Lung (tissue), 12 donors: Measurements from ENCODE around the gene OSMR. TPM values are rescaled to one million over a fixed set of nuclear protein-coding genes. Genes with fewer than 3 reads are reported as not detected.

Experiments
- ATAC-seq: fragments of 200-7000 bp; cut with Tn5 transposase; one replicate; pipeline ENCODE4 v1.9.1; 2020; ENCODE audit warnings: moderate number of reproducible peaks; ENCODE audit not compliant: insufficient read depth, low FRiP score
- DNase-seq, 3 donors: peaks; one replicate each; pipeline ENCODE4 v3.0.0-alpha.2; 2013 to 2017
- H3K27ac ChIP-seq, 2 donors: one replicate each; pipeline ENCODE4 v1.5.1; 2013; ENCODE audit warnings: mild to moderate bottlenecking in 2 of 2, moderate library complexity in 2 of 2, control low read depth in 1 of 2, inconsistent platforms in 1 of 2, low read depth in 1 of 2, low read length in 1 of 2
- H3K27me3 ChIP-seq, 3 donors: one replicate each; pipeline ENCODE4 v1.5.1; 2013; ENCODE audit warnings: low read length in 2 of 3; ENCODE audit not compliant: control insufficient read depth in 3 of 3, insufficient read depth in 3 of 3
- H3K36me3 ChIP-seq, 4 donors: one replicate each; pipeline ENCODE4 v1.5.1; 2013; ENCODE audit warnings: low read length in 4 of 4, mild to moderate bottlenecking in 1 of 4, moderate library complexity in 1 of 4; ENCODE audit not compliant: control insufficient read depth in 4 of 4, insufficient read depth in 4 of 4
- H3K4me1 ChIP-seq, 5 donors: one replicate each; pipeline ENCODE4 v1.5.1; 2013; ENCODE audit warnings: low read length in 5 of 5, mild to moderate bottlenecking in 2 of 5, moderate library complexity in 1 of 5; ENCODE audit not compliant: control insufficient read depth in 5 of 5, insufficient read depth in 5 of 5
- H3K4me3 ChIP-seq: one replicate; pipeline ENCODE4 v1.5.1; 2013; ENCODE audit warnings: mild to moderate bottlenecking, control low read depth, moderate library complexity
- H3K9ac ChIP-seq, 2 donors: one replicate each; pipeline ENCODE4 v1.5.1; 2013; ENCODE audit warnings: low read length in 2 of 2, control low read depth in 1 of 2; ENCODE audit not compliant: insufficient read depth in 1 of 2
- H3K9me3 ChIP-seq, 4 donors: one replicate each; pipeline ENCODE4 v1.5.1; 2013; ENCODE audit warnings: low read length in 3 of 4, mild to moderate bottlenecking in 1 of 4, moderate library complexity in 1 of 4; ENCODE audit not compliant: control insufficient read depth in 4 of 4, insufficient read depth in 3 of 4
- WGBS, 2 donors: extraction: QIAGEN DNeasy Blood & Tissue Kit; methylation state at CpG; one replicate each; pipeline ENCODE4 v1.1.7; 2013; 5-methylcytosine and 5-hydroxymethylcytosine counted together
- polyA plus RNA-seq, 2 donors: library from polyadenylated mRNA; stranded (reverse); fragments of 200-250 nt; gene quantifications; one replicate each; pipeline ENCODE4 v1.2.1, GENCODE V29; 2013
- total RNA-seq, 2 donors: library from RNA; depleted of rRNA in 1 of 2; stranded (reverse); fragments of >200 nt in 1 of 2; gene quantifications; one replicate each; pipeline ENCODE4 v1.2.1, GENCODE V29; 2014 to 2021
- TF ChIP-seq, protein P1 (sequence below): IDR thresholded peaks from 2 replicates; pipeline ENCODE4 v1.5.1; 2012; ENCODE audit warnings: mild to moderate bottlenecking; ENCODE audit errors: control extremely low read depth, extremely low read depth
- donor health status: control.
- donor health status: control.
- donor health status: Bipolar disorder and iron deficiency.
- donor health status: healthy.
- donor health status: DM: yes; HTN: yes; CAD: no.

Gene OSMR
- total and polyA plus RNA-seq, 4 donors: 15.4 to 72.8 (median 57.4) TPM

- ATAC-seq: peak; percentile 75
- WGBS, 2 donors: 59 to 71% methylated on average over 6 of the region's 6 CpGs
- H3K9ac ChIP-seq: no peak overlapping the region
- H3K4me3 ChIP-seq: no peak overlapping the region
- H3K9me3 ChIP-seq: peaks cover 0 to 4% (median under 1%) of the 10 kb centered on the region in 4 donors
- DNase-seq: peak in 2 of 3 donors; percentile 25 to 50
- H3K27me3 ChIP-seq: no peaks in the 10 kb centered on the region
- TF ChIP-seq, protein P1, sequence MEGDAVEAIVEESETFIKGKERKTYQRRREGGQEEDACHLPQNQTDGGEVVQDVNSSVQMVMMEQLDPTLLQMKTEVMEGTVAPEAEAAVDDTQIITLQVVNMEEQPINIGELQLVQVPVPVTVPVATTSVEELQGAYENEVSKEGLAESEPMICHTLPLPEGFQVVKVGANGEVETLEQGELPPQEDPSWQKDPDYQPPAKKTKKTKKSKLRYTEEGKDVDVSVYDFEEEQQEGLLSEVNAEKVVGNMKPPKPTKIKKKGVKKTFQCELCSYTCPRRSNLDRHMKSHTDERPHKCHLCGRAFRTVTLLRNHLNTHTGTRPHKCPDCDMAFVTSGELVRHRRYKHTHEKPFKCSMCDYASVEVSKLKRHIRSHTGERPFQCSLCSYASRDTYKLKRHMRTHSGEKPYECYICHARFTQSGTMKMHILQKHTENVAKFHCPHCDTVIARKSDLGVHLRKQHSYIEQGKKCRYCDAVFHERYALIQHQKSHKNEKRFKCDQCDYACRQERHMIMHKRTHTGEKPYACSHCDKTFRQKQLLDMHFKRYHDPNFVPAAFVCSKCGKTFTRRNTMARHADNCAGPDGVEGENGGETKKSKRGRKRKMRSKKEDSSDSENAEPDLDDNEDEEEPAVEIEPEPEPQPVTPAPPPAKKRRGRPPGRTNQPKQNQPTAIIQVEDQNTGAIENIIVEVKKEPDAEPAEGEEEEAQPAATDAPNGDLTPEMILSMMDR: no peak
- H3K27ac ChIP-seq: peak overlapping the region in 1 of 2 donors; percentile 29
- H3K36me3 ChIP-seq: peaks cover 0 to 4% (median 1%) of the 10 kb centered on the region in 4 donors
- peaks cover 0 to 8% (median 4%) of the 10 kb centered on the region in 5 donors for H3K4me1 ChIP-seq
Measured at GRCh38 chr5:38853753-38854470, 8.1 kb downstream of the OSMR start.

DNA sequence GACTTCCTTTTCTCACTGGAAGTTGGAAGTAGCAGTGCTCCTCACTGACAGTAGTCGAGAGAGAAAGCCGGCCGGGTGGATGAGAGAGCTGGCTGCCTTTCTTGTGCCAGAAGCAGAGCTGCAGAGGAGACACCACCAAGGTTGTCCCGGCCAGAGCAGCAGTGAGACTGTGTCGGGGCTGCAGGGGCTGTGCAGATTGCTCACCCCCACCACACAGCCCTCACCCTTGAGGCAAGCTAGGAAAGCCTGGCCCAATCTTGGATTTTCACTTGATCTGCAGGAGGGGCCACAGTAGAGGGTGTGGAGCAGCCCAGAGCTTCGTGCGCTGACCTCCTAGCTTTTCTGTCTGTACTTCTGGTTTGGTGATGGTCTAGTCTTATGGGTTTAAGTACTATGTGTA, 9.1 kb downstream of the OSMR start:
- TF ChIP-seq, protein P1: no peak
- Histone ChIP-seq H3K36me3 (peaks cover 0 to 4% (median 0%) of the 10 kb centered on the region in 4 donors), H3K27me3 (no peaks in the 10 kb centered on the region), H3K4me3 (no peak overlapping the region), H3K9me3 (peaks cover 0 to 6% (median under 1%) of the 10 kb centered on the region in 4 donors), H3K27ac (peak overlapping the region in 1 of 2 donors; percentile 78), H3K9ac (no peak overlapping the region), H3K4me1 (peaks cover 0 to 8% (median 4%) of the 10 kb centered on the region in 5 donors)
- DNase-seq: no peak
- ATAC-seq: no peak
- 77 to 86% methylated on average over 7 of the region's 7 CpGs for WGBS, 2 donors

- H3K9ac ChIP-seq: no peak overlapping the region
- no peak overlapping the region for H3K27ac ChIP-seq
- no peaks in the 10 kb centered on the region for H3K27me3 ChIP-seq
- ATAC-seq: no peak
- DNase-seq: no peak
- no peak overlapping the region for H3K4me3 ChIP-seq
- peaks cover 0 to 2% (median 0%) of the 10 kb centered on the region in 4 donors for H3K9me3 ChIP-seq
- TF ChIP-seq, protein P1: no peak
- H3K36me3 ChIP-seq: peaks cover 0 to 4% (median 0%) of the 10 kb centered on the region in 4 donors
- 87 to 89% methylated on average over 2 of the region's 2 CpGs for WGBS, 2 donors
- peaks cover 0 to 8% (median 4%) of the 10 kb centered on the region in 5 donors for H3K4me1 ChIP-seq
Measured at GRCh38 chr5:38856660-38857059, 10.8 kb downstream of the OSMR start.
